Measurements from ENCODE around the gene C11orf71. TPM values are rescaled to one million over a fixed set of nuclear protein-coding genes. Genes with fewer than 3 reads are reported as not detected.

Gene C11orf71
- total and polyA plus RNA-seq, 10 of the 15 experiments (the other 5 are each of a cell fraction or from before 2014, with no cell fraction given) = 1.4 to 12.0 (median 7.1) TPM

DNA sequence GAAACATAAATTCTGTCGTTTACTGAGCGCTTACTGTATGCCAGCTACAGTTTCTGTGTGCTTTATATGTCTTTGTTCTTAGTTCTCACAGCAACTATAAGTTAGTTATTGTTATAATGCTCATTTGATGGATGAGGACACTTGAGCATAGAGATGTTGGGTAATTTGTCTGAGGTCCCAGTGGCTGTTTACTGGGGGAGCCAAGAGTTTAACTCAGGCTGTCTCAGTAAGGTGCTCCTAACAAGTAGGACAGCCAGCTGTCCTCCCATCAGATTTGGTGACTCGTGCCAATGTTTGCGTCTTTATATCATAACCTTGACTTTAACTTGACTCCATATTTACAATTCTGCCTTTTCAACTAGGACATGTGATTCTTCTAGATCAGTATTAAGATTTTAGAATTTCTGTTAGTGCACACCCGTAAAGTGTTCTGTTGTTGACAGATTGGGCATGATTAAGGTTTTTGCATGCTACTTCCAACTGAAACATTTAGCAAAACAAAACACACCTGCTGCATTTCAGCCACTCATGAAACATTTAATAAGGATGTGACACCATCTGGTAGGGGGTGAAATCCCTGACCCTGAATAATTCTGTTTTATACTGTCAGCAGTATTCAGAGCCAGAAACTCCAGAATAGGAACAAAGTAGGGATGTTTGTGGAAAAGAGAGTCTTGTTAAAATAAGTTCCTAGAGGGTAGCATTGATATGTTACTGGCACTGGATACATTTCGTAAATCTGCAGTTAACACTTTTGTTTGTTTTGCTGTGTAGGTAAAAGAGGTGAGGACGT, 40.9 kb upstream of the C11orf71 start:
- ChIA-PET POLR2A (no interaction called here), SMC1A (ENCODE audit: uncharacterized antibody, unreplicated experiment) (no interaction called here), CTCF (no interaction called here), RAD21 (ENCODE audit: unreplicated experiment) (no interaction called here)
- no peaks in the 10 kb centered on the region for H3K79me2 ChIP-seq (ENCODE audit: control insufficient read depth, insufficient read depth, low read length)
- ATAC-seq = no peak
- intact Hi-C loops (cut with micrococcal nuclease; ENCODE audit: unreplicated experiment) = no loop called here
- H3K4me1 ChIP-seq (ENCODE audit: control insufficient read depth, insufficient read depth, low read length) = no peaks in the 10 kb centered on the region
- BruUV-seq (replicated peaks) = no TSS peak
- in situ Hi-C loops (cut with MboI) = no loop called here
- DNase-seq (ENCODE audit: low read depth, low spot score) = no peak
- H3K4me2 ChIP-seq (ENCODE audit: control insufficient read depth, insufficient read depth) = no peak overlapping the region
- no peaks in the 10 kb centered on the region for H3K9me3 ChIP-seq (replicated peaks; ENCODE audit: control insufficient read depth, insufficient read depth, low read length)
- H3K36me3 ChIP-seq (ENCODE audit: control insufficient read depth in 2 of 2, insufficient read depth in 2 of 2, low read length in 1 of 2) = no peaks in the 10 kb centered on the region
- H3K9ac ChIP-seq (ENCODE audit: control insufficient read depth, insufficient read depth, low read length) = no peak overlapping the region
- H2AFZ ChIP-seq (ENCODE audit: control insufficient read depth, low read depth, low read length) = no peak overlapping the region
- TF ChIP-seq, protein P1, sequence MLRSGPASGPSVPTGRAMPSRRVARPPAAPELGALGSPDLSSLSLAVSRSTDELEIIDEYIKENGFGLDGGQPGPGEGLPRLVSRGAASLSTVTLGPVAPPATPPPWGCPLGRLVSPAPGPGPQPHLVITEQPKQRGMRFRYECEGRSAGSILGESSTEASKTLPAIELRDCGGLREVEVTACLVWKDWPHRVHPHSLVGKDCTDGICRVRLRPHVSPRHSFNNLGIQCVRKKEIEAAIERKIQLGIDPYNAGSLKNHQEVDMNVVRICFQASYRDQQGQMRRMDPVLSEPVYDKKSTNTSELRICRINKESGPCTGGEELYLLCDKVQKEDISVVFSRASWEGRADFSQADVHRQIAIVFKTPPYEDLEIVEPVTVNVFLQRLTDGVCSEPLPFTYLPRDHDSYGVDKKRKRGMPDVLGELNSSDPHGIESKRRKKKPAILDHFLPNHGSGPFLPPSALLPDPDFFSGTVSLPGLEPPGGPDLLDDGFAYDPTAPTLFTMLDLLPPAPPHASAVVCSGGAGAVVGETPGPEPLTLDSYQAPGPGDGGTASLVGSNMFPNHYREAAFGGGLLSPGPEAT (IDR thresholded peaks at IDR 0.05; ENCODE audit: low read depth) = no peak
- TF ChIP-seq IRF4 (IDR thresholded peaks at IDR 0.05; ENCODE audit: low read depth, low read length) = no peak
- 73% methylated on average over 7 of the region's 7 CpGs for WGBS (ENCODE audit: insufficient coverage, insufficient replicate concordance, low lambda C conversion rate, missing lambda C conversion rate)
- H3K4me3 ChIP-seq = no peak overlapping the region
- H3K27me3 ChIP-seq (replicated peaks in 1 of 2; ENCODE audit: control insufficient read depth in 2 of 2, insufficient read depth in 2 of 2, low read length in 1 of 2) = no peaks in the 10 kb centered on the region; a peak in 1 of 4 replicates
- H3K27ac ChIP-seq (ENCODE audit: control insufficient read depth, insufficient read depth) = no peak overlapping the region
- FAIRE-seq = no peak
- H4K20me1 ChIP-seq (ENCODE audit: control insufficient read depth, insufficient read depth) = no peaks in the 10 kb centered on the region

DNA sequence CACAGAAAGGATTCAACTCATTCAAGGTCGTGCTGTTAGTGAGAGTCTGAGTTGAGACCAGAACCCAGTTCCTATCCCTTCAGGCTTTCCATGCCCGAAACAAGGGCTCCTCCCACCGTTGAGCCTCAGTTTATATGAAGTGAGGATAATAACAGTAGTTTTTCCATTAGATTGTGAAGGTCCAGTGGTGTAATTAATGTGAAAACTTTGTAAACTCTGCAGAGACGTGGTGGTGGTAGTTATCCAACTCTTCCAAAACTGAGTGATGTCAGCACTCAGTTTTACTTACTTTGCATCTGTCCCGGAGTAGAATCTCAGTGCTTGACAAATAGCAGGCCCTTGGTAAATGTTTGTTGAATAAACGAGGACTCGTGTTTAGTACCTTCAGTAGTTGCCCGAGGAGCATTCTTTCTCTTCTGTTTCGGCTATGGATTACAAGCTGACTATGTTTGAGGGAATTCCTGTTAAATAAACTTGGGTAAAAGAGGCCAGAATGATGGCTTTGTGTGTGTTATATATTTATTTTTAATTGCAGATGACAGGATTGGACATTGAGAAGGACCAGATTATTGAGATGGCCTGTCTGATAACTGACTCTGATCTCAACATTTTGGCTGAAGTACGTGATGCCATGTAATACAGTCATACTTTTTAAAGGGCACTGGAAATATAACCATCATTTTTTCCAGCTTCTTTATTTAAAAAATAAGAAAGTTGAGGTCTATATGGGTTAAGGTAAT, 40.0 kb upstream of the C11orf71 start:
- no peaks in the 10 kb centered on the region for H3K9me3 ChIP-seq (replicated peaks; ENCODE audit: control insufficient read depth, insufficient read depth, low read length)
- peak overlapping the region; percentile 83 for H3K4me2 ChIP-seq (ENCODE audit: control insufficient read depth, insufficient read depth)
- H2AFZ ChIP-seq (ENCODE audit: control insufficient read depth, low read depth, low read length) = peak overlapping the region; percentile 84; the same call in 1 of the 2 replicates
- no peaks in the 10 kb centered on the region for H3K79me2 ChIP-seq (ENCODE audit: control insufficient read depth, insufficient read depth, low read length)
- H3K27ac ChIP-seq (ENCODE audit: control insufficient read depth, insufficient read depth) = no peak overlapping the region
- DNase-seq (ENCODE audit: low read depth, low spot score) (no peak), ATAC-seq (no peak), FAIRE-seq (no peak)
- ChIA-PET SMC1A (ENCODE audit: uncharacterized antibody, unreplicated experiment) (no interaction called here), RAD21 (ENCODE audit: unreplicated experiment) (no interaction called here), POLR2A (interaction anchor here (1.2 kb wide), 1 partner anchor 10 kb away, joined by 3 read pairs; no protein-coding TSS in a partner anchor), CTCF (no interaction called here)
- peak overlapping the region; percentile 70; the same call in 1 of the 2 replicates for H3K4me3 ChIP-seq
- WGBS (ENCODE audit: insufficient coverage, insufficient replicate concordance, low lambda C conversion rate, missing lambda C conversion rate) = 65% methylated on average over 10 of the region's 10 CpGs
- no peaks in the 10 kb centered on the region for H4K20me1 ChIP-seq (ENCODE audit: control insufficient read depth, insufficient read depth)
- intact Hi-C loops (cut with micrococcal nuclease; ENCODE audit: unreplicated experiment) (no loop called here), in situ Hi-C loops (cut with MboI) (no loop called here)
- H3K36me3 ChIP-seq (ENCODE audit: control insufficient read depth in 2 of 2, insufficient read depth in 2 of 2, low read length in 1 of 2) = no peaks in the 10 kb centered on the region
- H3K4me1 ChIP-seq (ENCODE audit: control insufficient read depth, insufficient read depth, low read length) = no peaks in the 10 kb centered on the region
- no peaks in the 10 kb centered on the region; a peak in 1 of 4 replicates for H3K27me3 ChIP-seq (replicated peaks in 1 of 2; ENCODE audit: control insufficient read depth in 2 of 2, insufficient read depth in 2 of 2, low read length in 1 of 2)
- no TSS peak for BruUV-seq (replicated peaks)
- no peak overlapping the region for H3K9ac ChIP-seq (ENCODE audit: control insufficient read depth, insufficient read depth, low read length)
- TF ChIP-seq LARP7 (IDR thresholded peaks at IDR 0.05) (no peak), MYB (IDR thresholded peaks at IDR 0.05; ENCODE audit: borderline replicate concordance, low read depth, low read length) (no peak), POU2F2 (IDR thresholded peaks at IDR 0.05; ENCODE audit: borderline replicate concordance, low read depth, low read length) (no peak), SMARCA5 (IDR thresholded peaks at IDR 0.05) (no peak), PAX5 (IDR thresholded peaks at IDR 0.05; ENCODE audit: borderline replicate concordance, low read depth, low read length) (no peak), YBX1 (IDR thresholded peaks at IDR 0.05) (no peak), NR2C1 (IDR thresholded peaks at IDR 0.05) (no peak), RUNX3 (IDR thresholded peaks at IDR 0.05; ENCODE audit: low read length) (no peak), MYC (IDR thresholded peaks at IDR 0.05; ENCODE audit: insufficient read depth, insufficient read length, insufficient replicate concordance, low read length, severe bottlenecking) (no peak), POLR2A (IDR thresholded peaks at IDR 0.05; ENCODE audit: low read depth, low read length) (no peak), CHD4 (IDR thresholded peaks at IDR 0.05) (no peak)
- TF ChIP-seq, protein P2, sequence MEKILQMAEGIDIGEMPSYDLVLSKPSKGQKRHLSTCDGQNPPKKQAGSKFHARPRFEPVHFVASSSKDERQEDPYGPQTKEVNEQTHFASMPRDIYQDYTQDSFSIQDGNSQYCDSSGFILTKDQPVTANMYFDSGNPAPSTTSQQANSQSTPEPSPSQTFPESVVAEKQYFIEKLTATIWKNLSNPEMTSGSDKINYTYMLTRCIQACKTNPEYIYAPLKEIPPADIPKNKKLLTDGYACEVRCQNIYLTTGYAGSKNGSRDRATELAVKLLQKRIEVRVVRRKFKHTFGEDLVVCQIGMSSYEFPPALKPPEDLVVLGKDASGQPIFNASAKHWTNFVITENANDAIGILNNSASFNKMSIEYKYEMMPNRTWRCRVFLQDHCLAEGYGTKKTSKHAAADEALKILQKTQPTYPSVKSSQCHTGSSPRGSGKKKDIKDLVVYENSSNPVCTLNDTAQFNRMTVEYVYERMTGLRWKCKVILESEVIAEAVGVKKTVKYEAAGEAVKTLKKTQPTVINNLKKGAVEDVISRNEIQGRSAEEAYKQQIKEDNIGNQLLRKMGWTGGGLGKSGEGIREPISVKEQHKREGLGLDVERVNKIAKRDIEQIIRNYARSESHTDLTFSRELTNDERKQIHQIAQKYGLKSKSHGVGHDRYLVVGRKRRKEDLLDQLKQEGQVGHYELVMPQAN (conservative IDR thresholded peaks at IDR 0.05) = no peak
